ENCODE results near the gene POLE.
"Not testable (repeated sequence)": the region's sequence is repeated elsewhere in the genome, so short reads cannot be mapped to it uniquely, and the experiment has no call there.

The POLE gene

DNA sequence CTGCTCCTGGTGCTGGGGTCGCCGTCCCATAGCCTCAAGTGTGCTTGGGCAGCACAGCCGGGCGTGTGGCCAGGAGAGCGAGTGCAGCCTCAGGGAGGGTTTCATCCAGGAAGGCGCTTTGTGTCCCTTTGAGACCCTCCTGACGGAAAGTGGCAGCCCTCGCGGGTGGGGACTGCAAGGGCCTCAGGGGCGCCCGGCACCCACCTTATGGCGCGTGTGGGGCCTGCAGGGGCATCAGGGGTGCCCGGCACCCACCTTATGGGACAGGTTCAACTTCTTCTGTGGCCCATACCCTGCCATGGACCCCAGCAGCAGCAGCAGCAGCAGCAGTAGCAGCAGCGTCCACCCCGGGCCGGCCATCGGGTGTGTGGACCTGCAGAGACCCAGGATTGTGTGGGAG, 81.2 kb downstream of the POLE start:
- H3K27me3 Mint-ChIP-seq (ENCODE audit: low read depth) = peaks cover 57% of the 10 kb centered on the region
- no peaks in the 10 kb centered on the region for H3K9me3 Mint-ChIP-seq
- DNase-seq (ENCODE audit: low spot score) = no peak
- H3K4me3 Mint-ChIP-seq = no peak overlapping the region
- H3K4me1 Mint-ChIP-seq (ENCODE audit: low read depth) = no peaks in the 10 kb centered on the region
- H3K27ac Mint-ChIP-seq = no peak overlapping the region
- H3K36me3 Mint-ChIP-seq (ENCODE audit: low read depth) = no peaks in the 10 kb centered on the region

DNA sequence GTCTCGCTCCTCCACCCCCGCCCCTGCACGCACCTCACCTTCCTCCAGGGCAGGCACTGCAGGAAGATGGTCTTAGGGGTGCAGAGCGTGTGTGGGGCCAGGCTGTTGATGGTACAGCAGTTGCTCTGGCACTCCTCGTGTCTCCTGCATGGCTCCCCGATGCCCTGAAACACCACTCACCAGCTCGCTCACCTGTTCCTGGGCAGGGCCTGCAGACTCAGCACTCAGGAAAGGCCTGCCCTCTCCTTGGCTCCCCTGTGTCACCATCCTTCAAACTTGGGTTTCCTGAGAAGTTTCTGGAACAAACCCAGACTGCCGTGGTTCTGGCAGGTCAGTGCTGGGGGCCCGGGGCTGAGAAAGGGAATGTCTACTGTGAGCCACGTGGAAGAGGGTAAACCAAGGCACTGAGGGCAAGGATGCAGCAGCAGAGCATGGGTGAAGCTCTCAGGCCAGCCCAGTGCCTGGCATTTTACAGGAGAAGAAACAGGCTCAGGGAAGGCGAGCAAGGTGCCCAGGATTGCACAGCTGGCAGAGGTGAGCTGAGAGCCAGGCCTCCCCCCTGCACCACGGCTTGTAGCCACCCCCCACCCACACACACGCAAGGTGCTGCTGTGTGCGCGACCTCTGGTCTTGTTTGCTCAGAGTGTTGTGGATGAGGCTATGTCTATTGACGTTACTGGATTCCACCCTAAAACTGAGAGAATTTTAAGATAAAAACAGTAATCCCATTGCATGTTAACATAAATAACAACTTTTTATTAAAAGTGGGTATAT, 82.3 kb downstream of the POLE start:
- DNase-seq (ENCODE audit: low spot score) = no peak
- Mint-ChIP-seq H3K9me3 (no peaks in the 10 kb centered on the region), H3K36me3 (ENCODE audit: low read depth) (no peaks in the 10 kb centered on the region), H3K27me3 (ENCODE audit: low read depth) (peaks cover 59% of the 10 kb centered on the region), H3K4me1 (ENCODE audit: low read depth) (peaks cover 3% of the 10 kb centered on the region), H3K27ac (no peak overlapping the region), H3K4me3 (no peak overlapping the region)

DNA sequence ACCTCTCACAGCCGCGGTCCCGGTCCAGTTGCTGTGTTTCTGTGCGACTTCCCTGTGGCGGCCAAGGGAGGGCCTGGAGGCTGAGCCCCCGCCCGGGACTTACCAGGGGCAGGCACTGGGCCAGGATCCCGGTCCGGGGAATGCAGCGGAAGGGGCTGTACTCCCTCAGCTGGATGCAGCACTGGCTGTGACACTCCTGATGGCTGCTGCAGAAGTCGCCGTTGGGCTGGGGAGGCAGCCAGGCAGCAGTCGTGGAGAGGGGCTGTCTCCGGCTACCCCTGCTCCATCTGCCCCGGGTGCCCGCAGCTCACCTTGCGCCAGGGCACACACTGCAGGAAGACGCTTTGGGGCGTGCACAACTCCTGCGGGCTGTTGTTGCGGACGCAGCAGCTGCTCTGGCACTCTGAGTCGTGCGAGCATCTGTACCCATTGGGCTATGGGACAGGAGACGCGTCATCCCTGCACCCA, 83.0 kb downstream of the POLE start:
- Mint-ChIP-seq H3K36me3 (ENCODE audit: low read depth) (no peaks in the 10 kb centered on the region), H3K27ac (no peak overlapping the region), H3K4me1 (ENCODE audit: low read depth) (peaks cover 3% of the 10 kb centered on the region), H3K4me3 (no peak overlapping the region), H3K27me3 (ENCODE audit: low read depth) (peaks cover 59% of the 10 kb centered on the region), H3K9me3 (no peaks in the 10 kb centered on the region)
- no peak for DNase-seq (ENCODE audit: low spot score)

DNA sequence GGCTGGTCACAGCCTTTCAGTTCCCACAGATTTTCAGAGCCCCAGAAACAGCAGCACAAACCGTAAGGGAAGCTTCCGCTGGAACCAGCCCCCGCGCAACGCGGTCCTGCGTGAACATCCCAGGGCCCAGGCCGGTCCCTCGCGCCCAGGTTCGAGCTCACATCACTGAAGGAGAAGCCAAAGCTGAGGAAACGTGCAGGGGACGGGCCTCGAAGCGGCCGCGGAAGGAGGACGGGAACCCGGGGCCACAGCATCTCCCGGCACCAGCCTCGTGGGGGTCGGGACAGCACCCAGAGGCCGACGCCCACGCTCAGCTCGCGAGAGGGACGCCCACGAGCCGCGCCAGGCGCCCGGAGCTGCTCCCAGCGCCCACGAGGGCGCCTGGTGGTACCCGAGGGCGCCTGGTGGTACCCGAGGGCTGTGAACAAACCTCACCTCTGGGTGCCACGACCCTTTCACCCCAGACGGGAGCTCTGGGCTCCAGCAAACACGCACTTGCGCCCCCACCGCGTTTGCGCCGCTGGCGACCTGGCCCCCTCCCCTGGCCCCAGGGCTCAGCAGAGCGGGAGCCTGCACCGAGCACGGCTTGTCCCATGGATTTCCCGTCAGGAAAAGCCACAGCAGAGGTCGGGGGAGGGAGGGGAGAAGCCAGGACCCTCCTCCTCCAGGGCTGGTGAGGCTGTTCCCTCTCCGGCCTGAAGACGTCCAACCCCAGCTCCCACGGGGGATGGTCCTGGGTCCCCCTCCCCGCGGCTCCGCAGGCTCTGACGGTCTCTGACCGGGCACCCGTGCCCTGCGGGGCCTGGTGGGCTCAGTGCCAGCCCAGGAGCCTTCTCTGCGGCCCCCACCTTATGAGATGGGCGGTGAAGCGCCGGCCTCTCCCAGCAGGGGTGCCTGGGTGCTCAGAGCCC, 83.6 kb downstream of the POLE start:
- Mint-ChIP-seq H3K36me3 (ENCODE audit: low read depth) (no peaks in the 10 kb centered on the region), H3K27me3 (ENCODE audit: low read depth) (peaks cover 62% of the 10 kb centered on the region), H3K4me3 (no peak overlapping the region)

DNA sequence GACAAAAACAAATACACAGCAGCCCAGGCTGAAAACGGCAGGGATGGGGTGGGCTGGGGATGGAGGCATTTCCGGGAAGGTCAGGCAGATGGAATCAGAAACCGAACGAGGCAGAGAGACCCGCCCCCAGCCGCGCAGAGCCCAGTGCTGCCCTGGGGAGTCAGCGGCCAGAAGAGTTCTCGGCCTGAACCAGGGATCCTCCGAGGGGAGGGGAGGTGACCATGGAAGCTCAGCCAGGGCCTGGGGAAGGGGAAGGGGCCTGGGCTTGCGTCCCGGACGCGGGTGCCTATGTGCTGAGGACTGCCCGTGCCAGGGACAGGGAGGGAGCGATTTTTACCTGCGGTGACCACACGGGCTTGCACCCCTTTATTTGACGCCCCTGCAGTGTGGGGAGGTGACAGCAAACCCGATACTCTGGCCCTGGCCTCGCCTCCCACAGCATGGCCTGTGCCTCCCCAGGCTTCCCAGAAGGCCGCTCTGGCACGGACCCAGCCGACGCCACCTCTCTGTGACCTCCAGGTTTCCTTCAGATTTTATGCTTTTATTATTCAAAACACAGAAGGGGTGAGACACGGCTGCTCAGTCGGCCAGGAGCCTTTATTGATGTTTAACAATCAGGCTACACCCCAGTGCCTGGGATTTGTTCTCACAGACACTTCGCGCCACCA, 84.4 kb downstream of the POLE start:
- H3K4me3 Mint-ChIP-seq = no peak overlapping the region
- H3K27me3 Mint-ChIP-seq (ENCODE audit: low read depth) = peaks cover 57% of the 10 kb centered on the region
- no peak overlapping the region for H3K27ac Mint-ChIP-seq
- no peaks in the 10 kb centered on the region for H3K9me3 Mint-ChIP-seq
- peaks cover 8% of the 10 kb centered on the region for H3K4me1 Mint-ChIP-seq (ENCODE audit: low read depth)
- H3K36me3 Mint-ChIP-seq (ENCODE audit: low read depth) = no peaks in the 10 kb centered on the region
- DNase-seq (ENCODE audit: low spot score) = no peak

More for the DNA sequence above, 83.6 kb downstream of the POLE start:
- peaks cover 8% of the 10 kb centered on the region for H3K4me1 Mint-ChIP-seq (ENCODE audit: low read depth)
- H3K9me3 Mint-ChIP-seq = no peaks in the 10 kb centered on the region
- no peak for DNase-seq (ENCODE audit: low spot score)
- H3K27ac Mint-ChIP-seq = no peak overlapping the region

DNA sequence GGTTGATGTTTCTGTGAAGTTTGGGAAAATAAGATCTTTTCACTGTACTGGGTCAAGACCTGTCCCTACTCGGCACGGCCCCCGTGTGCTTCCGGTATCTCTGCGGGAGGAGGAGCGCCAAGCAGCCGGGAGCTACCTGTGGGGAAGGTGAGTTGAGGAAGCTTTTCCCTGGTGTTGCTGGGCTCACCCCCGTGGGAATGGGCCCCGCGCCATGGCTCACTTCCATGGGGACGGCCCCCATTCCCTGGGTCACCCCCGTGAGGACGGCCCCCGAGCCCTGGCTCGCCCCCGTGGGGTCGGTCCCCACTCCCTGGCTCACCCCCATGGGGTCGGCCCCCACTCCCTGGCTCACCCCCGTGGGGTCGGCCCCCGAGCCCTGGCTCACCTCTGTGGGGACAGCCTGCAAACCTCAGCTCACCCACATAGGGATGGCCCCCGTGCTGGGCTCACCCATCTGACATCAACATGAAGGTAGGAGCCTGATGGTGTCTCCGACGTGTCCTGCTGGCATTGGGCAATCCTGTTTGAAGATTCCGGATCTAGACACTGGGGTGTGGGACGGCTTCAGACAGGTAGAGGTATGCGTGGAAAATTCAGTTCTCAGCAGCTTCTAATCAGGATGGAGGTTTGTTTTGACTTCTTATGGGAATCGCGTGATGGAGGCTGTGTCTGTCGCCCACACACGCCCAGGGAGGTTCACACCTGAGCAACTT, 85.8 kb downstream of the POLE start:
- no peak for DNase-seq (ENCODE audit: low spot score)
- Mint-ChIP-seq H3K27ac (no peak overlapping the region), H3K4me3 (peak overlapping the region; percentile 74), H3K27me3 (ENCODE audit: low read depth) (peaks cover 54% of the 10 kb centered on the region), H3K9me3 (no peaks in the 10 kb centered on the region), H3K36me3 (ENCODE audit: low read depth) (no peaks in the 10 kb centered on the region), H3K4me1 (ENCODE audit: low read depth) (peaks cover 13% of the 10 kb centered on the region)

DNA sequence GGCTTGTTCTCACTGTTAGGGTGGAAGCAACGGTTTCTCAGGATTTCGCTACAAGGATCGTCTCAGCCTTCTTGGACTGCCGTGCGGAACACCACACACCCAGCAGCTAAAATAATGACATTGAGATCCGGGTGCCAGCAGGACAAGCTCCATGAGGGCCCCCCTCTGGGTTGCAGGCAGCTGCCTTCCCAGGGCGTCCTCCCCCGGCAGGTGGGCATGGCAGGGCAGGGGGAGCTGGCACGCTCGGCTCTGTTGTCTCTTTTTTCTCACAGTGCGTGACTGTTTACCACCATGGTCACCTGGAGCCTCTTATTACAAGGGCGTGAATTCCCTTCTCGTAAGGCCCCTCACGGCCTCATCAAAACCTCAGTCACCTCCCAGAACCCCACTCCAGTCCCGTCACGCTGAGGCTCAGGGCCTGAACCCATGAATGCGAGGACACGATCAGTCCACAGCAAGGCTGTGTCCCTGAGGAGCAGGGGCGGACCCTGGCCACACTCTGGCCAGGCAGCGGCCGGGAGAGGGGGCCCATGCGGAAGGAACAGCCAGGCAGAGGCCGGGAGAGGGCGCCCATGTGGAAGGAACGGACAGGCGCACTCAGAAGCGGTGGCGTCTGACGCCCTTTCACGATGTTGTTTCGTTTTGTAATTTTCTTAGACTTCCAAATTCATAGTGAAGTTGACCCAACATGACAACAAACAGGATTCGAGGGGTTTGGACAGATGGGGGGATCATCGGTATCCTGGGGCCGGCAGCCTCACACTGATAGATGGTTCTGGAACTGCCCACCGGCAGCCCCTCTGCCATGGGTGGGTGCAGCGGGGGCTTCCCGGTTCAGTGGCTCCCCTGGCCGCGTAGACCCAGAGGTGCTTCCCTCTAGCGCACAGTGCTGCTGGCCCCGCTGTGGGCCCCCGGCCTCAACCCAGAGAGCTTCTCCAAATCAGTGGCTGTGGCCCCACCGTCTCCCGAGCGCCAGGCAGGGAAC, 86.8 kb downstream of the POLE start:
- Mint-ChIP-seq H3K27me3 (ENCODE audit: low read depth) (peaks cover 58% of the 10 kb centered on the region), H3K4me1 (ENCODE audit: low read depth) (peaks cover 13% of the 10 kb centered on the region), H3K36me3 (ENCODE audit: low read depth) (no peaks in the 10 kb centered on the region), H3K4me3 (peak overlapping the region; percentile 74), H3K27ac (no peak overlapping the region), H3K9me3 (no peaks in the 10 kb centered on the region)
- DNase-seq (ENCODE audit: low spot score) = peak; percentile 22

DNA sequence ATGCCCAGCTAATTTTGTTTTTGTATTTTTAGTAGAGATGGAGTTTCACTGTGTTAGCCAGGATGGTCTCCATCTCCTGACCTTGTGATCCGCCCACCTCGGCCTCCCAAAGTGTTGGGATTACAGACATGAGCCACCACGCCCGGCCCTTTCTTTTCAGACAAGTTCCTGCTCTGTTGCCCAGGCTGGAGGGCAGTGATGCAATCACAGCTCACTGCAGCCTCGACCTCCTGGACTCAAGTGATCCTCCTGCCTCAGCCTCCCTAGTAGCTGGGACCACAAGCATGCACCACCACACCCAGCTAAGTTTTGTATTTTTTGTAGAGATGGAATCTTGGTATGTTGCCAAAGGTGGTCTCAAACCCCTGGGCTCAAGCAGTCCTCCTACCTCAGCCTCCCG, 87.6 kb downstream of the POLE start:
- Mint-ChIP-seq H3K27me3 (ENCODE audit: low read depth) (peaks cover 53% of the 10 kb centered on the region), H3K4me1 (ENCODE audit: low read depth) (peaks cover 13% of the 10 kb centered on the region)
- H3K36me3 Mint-ChIP-seq (ENCODE audit: low read depth); DNase-seq (ENCODE audit: low spot score); H3K4me3 Mint-ChIP-seq; H3K27ac Mint-ChIP-seq; H3K9me3 Mint-ChIP-seq: not testable (repeated sequence)

DNA sequence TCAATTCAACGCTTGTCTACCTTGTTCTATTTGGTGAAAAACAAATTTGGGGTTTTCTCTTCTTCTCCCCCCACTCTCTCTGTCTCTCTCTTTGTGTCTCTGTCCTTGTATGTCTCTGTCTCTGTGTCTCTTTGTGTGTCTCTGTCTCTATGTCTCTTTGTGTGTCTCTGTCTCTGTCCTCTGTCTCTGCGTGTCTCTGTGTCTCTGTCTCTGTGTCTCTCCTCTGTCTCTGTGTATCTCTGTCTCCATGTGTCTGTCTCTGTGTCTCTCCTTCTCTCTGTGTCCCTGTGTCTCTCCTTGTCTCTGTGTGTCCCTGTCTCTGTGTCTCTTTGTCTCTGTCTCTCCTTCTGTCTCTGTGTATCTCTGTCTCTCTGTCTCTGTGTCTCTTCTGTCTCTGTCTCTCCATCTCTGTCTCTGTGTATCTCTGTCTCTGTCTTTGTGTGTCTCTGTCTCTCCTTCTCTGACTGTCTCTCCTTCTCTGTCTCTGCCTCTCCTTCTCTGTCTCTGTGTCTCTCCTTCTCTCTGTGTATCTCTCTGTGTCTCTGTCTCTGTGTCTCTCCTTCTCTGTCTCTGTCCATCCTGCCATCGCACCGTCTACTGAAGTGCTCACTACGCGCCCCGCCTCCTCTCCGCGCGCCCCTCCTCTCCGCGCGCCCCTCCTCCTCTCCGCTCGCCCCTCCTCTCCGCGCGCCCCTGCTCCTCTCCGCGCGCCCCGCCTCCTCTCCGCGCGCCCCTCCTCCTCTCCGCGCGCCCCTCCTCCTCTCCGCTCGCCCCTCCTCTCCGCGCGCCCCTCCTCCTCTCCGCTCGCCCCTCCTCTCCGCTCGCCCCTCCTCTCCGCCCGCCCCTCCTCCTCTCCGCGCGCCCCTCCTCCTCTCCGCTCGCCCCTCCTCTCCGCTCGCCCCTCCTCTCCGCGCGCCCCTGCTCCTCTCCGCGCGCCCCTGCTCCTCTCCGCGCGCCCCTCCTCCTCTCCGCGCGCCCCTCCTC, 89.5 kb downstream of the POLE start:
- Mint-ChIP-seq H3K9me3 (no peaks in the 10 kb centered on the region), H3K27ac (no peak overlapping the region), H3K4me3 (peak overlapping the region; percentile 59), H3K27me3 (ENCODE audit: low read depth) (peaks cover 46% of the 10 kb centered on the region), H3K36me3 (ENCODE audit: low read depth) (no peaks in the 10 kb centered on the region), H3K4me1 (ENCODE audit: low read depth) (peaks cover 17% of the 10 kb centered on the region)
- no peak for DNase-seq (ENCODE audit: low spot score)

DNA sequence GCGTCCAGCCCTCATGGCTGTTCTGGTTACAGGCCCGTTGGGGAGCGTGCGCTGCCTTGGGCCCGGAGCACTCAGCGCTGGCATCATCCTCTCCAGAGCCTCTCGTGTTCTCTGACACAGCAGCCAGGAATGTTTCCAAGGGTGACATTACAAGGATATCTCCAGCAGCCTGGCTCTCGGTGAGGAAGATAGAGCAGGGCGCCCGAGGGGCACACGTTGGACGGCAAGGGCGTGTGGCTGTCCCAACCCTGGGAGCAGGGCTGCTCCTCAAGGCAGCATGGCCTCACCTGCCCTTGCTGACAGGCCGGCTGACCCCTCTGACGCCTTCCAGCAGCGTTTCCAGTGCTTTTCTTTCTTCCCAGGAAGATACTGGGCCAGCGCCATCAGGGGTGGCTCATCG, 91.1 kb downstream of the POLE start:
- H3K4me3 Mint-ChIP-seq = no peak overlapping the region
- H3K9me3 Mint-ChIP-seq = no peaks in the 10 kb centered on the region
- peaks cover 17% of the 10 kb centered on the region for H3K4me1 Mint-ChIP-seq (ENCODE audit: low read depth)
- peaks cover 34% of the 10 kb centered on the region for H3K27me3 Mint-ChIP-seq (ENCODE audit: low read depth)
- no peak for DNase-seq (ENCODE audit: low spot score)
- no peaks in the 10 kb centered on the region for H3K36me3 Mint-ChIP-seq (ENCODE audit: low read depth)
- no peak overlapping the region for H3K27ac Mint-ChIP-seq

DNA sequence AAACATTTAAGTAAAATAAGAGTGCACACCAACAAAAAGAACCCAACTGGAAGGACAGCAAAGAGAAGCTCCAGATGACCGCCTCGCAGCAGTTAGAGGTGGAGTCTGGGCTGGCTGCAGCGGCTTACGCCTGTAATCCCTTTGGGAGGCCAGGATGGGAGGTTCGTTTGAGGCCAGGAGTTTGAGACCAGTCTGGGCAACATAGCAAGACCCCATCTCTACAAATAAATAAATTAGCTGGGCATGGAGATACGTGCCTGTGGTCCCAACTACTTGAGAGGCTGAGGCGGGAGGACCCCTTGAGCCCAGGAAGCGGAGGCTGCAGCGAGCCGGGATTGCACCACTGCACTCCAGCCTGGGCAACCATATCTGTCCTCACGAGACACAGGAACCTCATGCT, 92.0 kb downstream of the POLE start:
- H3K36me3 Mint-ChIP-seq (ENCODE audit: low read depth) = no peaks in the 10 kb centered on the region
- H3K9me3 Mint-ChIP-seq = no peaks in the 10 kb centered on the region
- H3K27ac Mint-ChIP-seq = no peak overlapping the region
- DNase-seq (ENCODE audit: low spot score) = no peak
- peaks cover 14% of the 10 kb centered on the region for H3K4me1 Mint-ChIP-seq (ENCODE audit: low read depth)
- no peak overlapping the region for H3K4me3 Mint-ChIP-seq
- peaks cover 27% of the 10 kb centered on the region for H3K27me3 Mint-ChIP-seq (ENCODE audit: low read depth)

DNA sequence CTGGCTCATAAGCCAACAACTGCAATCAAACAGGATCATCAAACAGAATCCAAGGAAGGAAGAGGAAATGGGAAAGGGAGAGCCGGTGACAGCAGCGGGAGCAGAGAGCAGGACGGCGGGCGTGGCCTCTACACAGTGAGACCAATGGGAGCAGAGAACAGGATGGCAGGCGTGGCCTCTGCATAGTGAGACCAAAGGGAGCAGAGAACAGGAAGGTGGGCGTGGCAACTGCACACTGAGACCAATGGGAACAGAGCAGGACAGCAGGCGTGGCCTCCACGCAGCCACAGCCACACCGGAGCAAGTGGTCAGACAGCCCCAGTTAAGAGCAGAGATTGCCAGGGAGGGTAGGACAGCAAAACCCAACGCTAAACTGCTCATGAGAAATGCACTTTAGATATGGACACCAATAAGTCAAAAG, 93.2 kb downstream of the POLE start:
- no peak overlapping the region for H3K27ac Mint-ChIP-seq
- H3K4me3 Mint-ChIP-seq = no peak overlapping the region
- peaks cover 19% of the 10 kb centered on the region for H3K27me3 Mint-ChIP-seq (ENCODE audit: low read depth)
- peak; percentile 18 for DNase-seq (ENCODE audit: low spot score)
- no peaks in the 10 kb centered on the region for H3K36me3 Mint-ChIP-seq (ENCODE audit: low read depth)
- peaks cover 13% of the 10 kb centered on the region for H3K4me1 Mint-ChIP-seq (ENCODE audit: low read depth)
- H3K9me3 Mint-ChIP-seq = no peaks in the 10 kb centered on the region

Data from T-helper 2 cell treated with Interferon-gamma antibody and Interleukin-4, amounts not matched to agents 5 μg/mL and 100 μg/mL, for 36 hours (primary cell).